Heart left ventricle (tissue), 16 donors: ENCODE results near the gene WNT9A. TPM values are rescaled to one million over a fixed set of nuclear protein-coding genes. Genes with fewer than 3 reads are reported as not detected.

Experiments
- ATAC-seq, 4 donors: fragments of 200-7000 bp; cut with Tn5 transposase; one replicate each; pipeline ENCODE4 v1.9.1; 2020 to 2022; ENCODE audit warnings: moderate library complexity in 4 of 4, mild to moderate bottlenecking in 3 of 4, moderate number of reproducible peaks in 1 of 4
- DNase-seq, 5 donors: peaks; one replicate each; pipeline ENCODE4 v3.0.0-alpha.2; 2020
- H3K27ac ChIP-seq, 12 donors: fragments of 200-600 bp; sonication (generic) in 4 of 12; one replicate each; pipeline versions ENCODE4 v1.5.0 to v1.8.0; 2016 to 2022; ENCODE audit warnings: mild to moderate bottlenecking in 2 of 12
- H3K27me3 ChIP-seq, 9 donors: fragments of 200-600 bp; sonication (generic) in 2 of 9; one replicate each; pipeline versions ENCODE4 v1.5.1 to v1.8.0; 2016 to 2022; ENCODE audit warnings: mild to moderate bottlenecking in 3 of 9
- H3K36me3 ChIP-seq, 9 donors: fragments of 200-600 bp; sonication (generic) in 2 of 9; one replicate each; pipeline versions ENCODE4 v1.5.0 to v1.8.0; 2018 to 2022; ENCODE audit warnings: mild to moderate bottlenecking in 2 of 9
- H3K4me1 ChIP-seq, 12 donors: fragments of 200-600 bp; sonication (generic) in 4 of 12; one replicate each; pipeline versions ENCODE4 v1.5.0 to v1.8.0; 2016 to 2022; ENCODE audit warnings: mild to moderate bottlenecking in 3 of 12
- H3K4me3 ChIP-seq, 12 donors: fragments of 200-600 bp; sonication (generic) in 4 of 12; one replicate each; pipeline versions ENCODE4 v1.5.0 to v1.8.0; 2017 to 2022; ENCODE audit warnings: mild to moderate bottlenecking in 9 of 12, moderate library complexity in 4 of 12
- H3K9me3 ChIP-seq, 12 donors: fragments of 200-600 bp; sonication (generic) in 4 of 12; one replicate each; pipeline versions ENCODE4 v1.5.0 to v1.8.0; 2016 to 2022; ENCODE audit warnings: mild to moderate bottlenecking in 1 of 12
- CTCF ChIP-seq, 12 donors: fragments of 200-600 bp; sonication (generic) in 4 of 12; IDR thresholded peaks; one replicate each; pipeline versions ENCODE4 v1.5.0 to v1.8.0; 2018 to 2022; ENCODE audit warnings: antibody characterized with exemption in 12 of 12, mild to moderate bottlenecking in 5 of 12
- POLR2A ChIP-seq, 2 donors: fragments of 450-650 bp; IDR thresholded peaks; one replicate each; pipeline ENCODE4 v1.6.1; 2017; ENCODE audit warnings: antibody characterized with exemption in 2 of 2, mild to moderate bottlenecking in 2 of 2, moderate library complexity in 2 of 2
- WGBS, 4 donors: extraction: QIAGEN DNeasy Blood & Tissue Kit in 2 of 4; methylation state at CpG; one replicate each; pipeline versions ENCODE4 v1.1.5 to v1.1.7; 2013 to 2018; 5-methylcytosine and 5-hydroxymethylcytosine counted together
- intact Hi-C, 10 donors: fragments of 100-400 bp; cut with DNase I; formaldehyde crosslinking; loops; one replicate each; pipeline versions ENCODE4 v1.11.1 to v1.14.2; 2022
- polyA plus RNA-seq, 2 donors: library from polyadenylated mRNA; stranded (reverse); fragments of 200-250 nt; gene quantifications; one replicate each; pipeline ENCODE4 v1.2.3, GENCODE V29; 2013
- total RNA-seq, 9 donors: library from RNA; depleted of rRNA in 2 of 9; stranded (reverse); fragments of >200 nt in 2 of 9; fragmentation: NEBNext Ultra II Directional in 3 of 9; extraction: Animal tissue kit (Norgen Biotek cat#: 25700) in 3 of 9; gene quantifications; one replicate each; pipeline versions ENCODE4 v1.1.0 to v1.2.4, GENCODE V29; 2016 to 2023
- donor health status: ischemic (EF 13 %, LVEDD 7.1; RV severe dilation, severe dysfunction).
- donor health status: healthy with polysubstance abuse.
- donor health status: DM: no; HTN: yes; CAD: no.
- donor health status: DM: no; HTN: no; CAD: no.
- donor health status: ischemic (EF 25% LVEDD 6.9; RV normal size, moderate dysfunction).
- donor health status: ischemic (EF 25% LVEDD 5.7; RV mildly dilated, moderate dysfunction).
- donor health status: healthy.
- donor health status: DM: yes; HTN: yes; CAD: no.
- donor health status: ischemic (EF 35%, LVEDD 5.7; RV mildly dilated, moderate dysfunction).
- donor health status: nonischemic (EF 11% LVEDD 7.7; RV severe dilation, severe dysfunction).
- donor health status: DM: yes; HTN: yes; CAD: no.
- donor health status: PGD.
- donor health status: ischemic (EF 29% LVEDD 5.4; RV normal size, mild dysfunction).
- donor health status: nonischemic (EF 23%, LVEDD 6.1; RV moderate dilation, normal function).

The WNT9A gene
- total and polyA plus RNA-seq, 11 donors = 0.54 to 29.8 (median 2.3) TPM

GRCh38 chr1:227926896-227927885 lies 20.5 kb downstream of the WNT9A start:
- DNase-seq (peak in 1 of 5 donors; percentile 36), ATAC-seq (peak in 2 of 4 donors; percentile 3 to 10)

GRCh38 chr1:227926216-227926791 lies 21.4 kb downstream of the WNT9A start:
- Histone ChIP-seq H3K4me3 (no peak overlapping the region), H3K9me3 (no peaks in the 10 kb centered on the region), H3K27ac (no peak overlapping the region), H3K36me3 (peaks cover 0 to 15% (median under 1%) of the 10 kb centered on the region in 9 donors), H3K27me3 (no peaks in the 10 kb centered on the region), H3K4me1 (peaks cover 0 to 5% (median 0%) of the 10 kb centered on the region in 12 donors)
- ATAC-seq (no peak), DNase-seq (peak in 1 of 5 donors; percentile 31)
- intact Hi-C loops = no loop called here
- no peak for TF ChIP-seq CTCF (IDR thresholded peaks at IDR 0.05)
- TF ChIP-seq POLR2A (IDR thresholded peaks at IDR 0.05) = no peak
- WGBS, 4 donors = 90 to 91% (median 90%) methylated on average over 7 to 11 of the region's 11 CpGs

More at GRCh38 chr1:227926896-227927885, 20.5 kb downstream of the WNT9A start:
- peaks cover 0 to 5% (median 0%) of the 10 kb centered on the region in 12 donors for H3K4me1 ChIP-seq
- TF ChIP-seq POLR2A (IDR thresholded peaks at IDR 0.05) = no peak
- TF ChIP-seq CTCF (IDR thresholded peaks at IDR 0.05) = no peak
- intact Hi-C loops = no loop called here
- 88 to 95% (median 92%) methylated on average over 12 to 20 of the region's 20 CpGs for WGBS, 4 donors
- H3K4me3 ChIP-seq = no peak overlapping the region
- no peak overlapping the region for H3K27ac ChIP-seq
- H3K9me3 ChIP-seq = no peaks in the 10 kb centered on the region
- H3K36me3 ChIP-seq = peaks cover 0 to 7% (median 0%) of the 10 kb centered on the region in 9 donors
- H3K27me3 ChIP-seq = no peaks in the 10 kb centered on the region

- DNase-seq = peak in 1 of 5 donors; percentile 54
- intact Hi-C loops = no loop called here
Observed at GRCh38 chr1:227925582-227926198, 22.0 kb downstream of the WNT9A start.

More at GRCh38 chr1:227925582-227926198, 22.0 kb downstream of the WNT9A start:
- H3K27me3 ChIP-seq = no peaks in the 10 kb centered on the region
- ATAC-seq = no peak
- H3K27ac ChIP-seq = no peak overlapping the region
- H3K4me1 ChIP-seq = peaks cover 0 to 5% (median 0%) of the 10 kb centered on the region in 12 donors
- 87 to 93% (median 91%) methylated on average over 11 to 14 of the region's 14 CpGs for WGBS, 4 donors
- H3K36me3 ChIP-seq = peaks cover 0 to 21% (median 7%) of the 10 kb centered on the region in 9 donors
- H3K9me3 ChIP-seq = no peaks in the 10 kb centered on the region
- H3K4me3 ChIP-seq = no peak overlapping the region
- TF ChIP-seq CTCF (IDR thresholded peaks at IDR 0.05) (no peak), POLR2A (IDR thresholded peaks at IDR 0.05) (no peak)
